IMR-90 (cell line): ENCODE measurements around the gene ZNF771. TPM values are rescaled to one million over a fixed set of nuclear protein-coding genes. Genes with fewer than 3 reads are reported as not detected.

Experiments
- ATAC-seq: fragments of 200-7000 bp; cut with Tn5 transposase; 2 replicates; pipeline ENCODE4 v1.9.1; 2020; ENCODE audit warnings: low read depth, mild to moderate bottlenecking, moderate library complexity
- BruUV-seq: library from RNA; stranded (reverse); fragments of 400-500 nt; replicated peaks from 2 replicates; lab custom pipeline; 2021; lab: Mats Ljungman, UMichigan
- CTCF ChIA-PET: fragments of 300-600 bp; formaldehyde crosslinking; extraction: SDS; loops from one replicate; lab custom pipeline; 2021; ENCODE audit warnings: antibody characterized with exemption; lab: Yijun Ruan, JAX
- POLR2A ChIA-PET: fragments of 300-600 bp; sonication (Branson Sonifier 250); formaldehyde crosslinking; loops from one replicate; lab custom pipeline; 2022; ENCODE audit warnings: antibody characterized with exemption; ENCODE audit not compliant: unreplicated experiment; lab: Charles Lee
- DNase-seq: peaks from one replicate; pipeline ENCODE4 v3.0.0; 2013
- H2AFZ ChIP-seq: replicated peaks from 2 replicates; pipeline ENCODE3; 2013; ENCODE audit warnings: low read length, mild to moderate bottlenecking; ENCODE audit not compliant: poor library complexity
- H2AK5ac ChIP-seq: 2 replicates; pipeline ENCODE4 v1.6.1; 2013; ENCODE audit warnings: low read depth, low read length, inconsistent platforms
- H2AK9ac ChIP-seq: replicated peaks from 2 replicates; pipeline ENCODE3; 2013; ENCODE audit warnings: mild to moderate bottlenecking, low read depth, low read length, moderate library complexity; ENCODE audit not compliant: poor library complexity
- H2BK120ac ChIP-seq: 2 replicates; pipeline ENCODE4 v1.6.1; 2013; ENCODE audit warnings: low read depth, low read length, inconsistent platforms
- H2BK15ac ChIP-seq: 3 replicates; pipeline ENCODE4 v1.6.1; 2013; ENCODE audit warnings: low read depth, low read length, inconsistent platforms
- H2BK20ac ChIP-seq: 2 replicates; pipeline ENCODE4 v1.6.1; 2013; ENCODE audit warnings: low read depth, mild to moderate bottlenecking, inconsistent platforms, low read length, moderate library complexity
- H2BK5ac ChIP-seq: 2 replicates; pipeline ENCODE4 v1.6.1; 2013; ENCODE audit warnings: mild to moderate bottlenecking, low read depth, low read length, inconsistent platforms; ENCODE audit not compliant: poor library complexity, severe bottlenecking
- H3K14ac ChIP-seq: replicated peaks from 2 replicates; pipeline ENCODE4 v1.6.1; 2013; ENCODE audit warnings: low read depth, low read length, inconsistent platforms
- H3K18ac ChIP-seq: 2 replicates; pipeline ENCODE4 v1.6.1; 2013; ENCODE audit warnings: low read depth, low read length, control low read depth
- H3K23ac ChIP-seq: 2 replicates; pipeline ENCODE4 v1.6.1; 2013; ENCODE audit warnings: low read depth, low read length, inconsistent platforms
- H3K27ac ChIP-seq: 2 replicates; pipeline ENCODE4 v1.5.1; 2013; ENCODE audit warnings: mild to moderate bottlenecking, control low read depth, low read length; ENCODE audit not compliant: insufficient read depth
- H3K27me3 ChIP-seq: 2 replicates; pipeline ENCODE4 v1.6.1; 2013; ENCODE audit warnings: low read length; ENCODE audit not compliant: control insufficient read depth, insufficient read depth
- H3K36me3 ChIP-seq: 2 replicates; pipeline ENCODE4 v1.6.1; 2013; ENCODE audit warnings: low read length, mixed read lengths; ENCODE audit not compliant: control insufficient read depth, insufficient read depth
- H3K4ac ChIP-seq: 2 replicates; pipeline ENCODE4 v1.6.1; 2013; ENCODE audit warnings: low read depth, low read length, inconsistent platforms
- H3K4me1 ChIP-seq: 2 replicates; pipeline ENCODE4 v1.6.1; 2013; ENCODE audit warnings: low read length, mixed read lengths; ENCODE audit not compliant: control insufficient read depth, insufficient read depth
- H3K4me2 ChIP-seq: 2 replicates; pipeline ENCODE4 v1.6.1; 2013; ENCODE audit warnings: low read depth, mild to moderate bottlenecking, control low read depth, low read length, moderate library complexity
- H3K4me3 ChIP-seq: 2 replicates; pipeline ENCODE4 v1.5.1; 2013; ENCODE audit warnings: low read depth, mild to moderate bottlenecking, control low read depth, low read length, moderate library complexity; ENCODE audit not compliant: insufficient read depth
- H3K56ac ChIP-seq: 2 replicates; pipeline ENCODE4 v1.6.1; 2013; ENCODE audit warnings: low read length, inconsistent platforms; ENCODE audit not compliant: insufficient read depth; ENCODE audit errors: extremely low read depth
- H3K79me1 ChIP-seq, 2 experiments: 2 replicates each; pipeline ENCODE4 v1.6.1; 2013; ENCODE audit warnings: low read length in 2 of 2, inconsistent platforms in 1 of 2, low read depth in 1 of 2
- H3K9ac ChIP-seq: 2 replicates; pipeline ENCODE4 v1.6.1; 2013; ENCODE audit warnings: low read depth, low read length, control low read depth
- H3K9me1 ChIP-seq: 2 replicates; pipeline ENCODE4 v1.6.1; 2013; ENCODE audit warnings: low read length, inconsistent platforms; ENCODE audit not compliant: insufficient read depth
- H3K9me3 ChIP-seq: 2 replicates; pipeline ENCODE4 v1.6.1; 2013; ENCODE audit warnings: low read length; ENCODE audit not compliant: control insufficient read depth, insufficient read depth
- H4K20me1 ChIP-seq: 2 replicates; pipeline ENCODE4 v1.6.1; 2013; ENCODE audit warnings: low read length, inconsistent platforms; ENCODE audit not compliant: insufficient read depth
- H4K5ac ChIP-seq: 2 replicates; pipeline ENCODE4 v1.6.1; 2013; ENCODE audit warnings: mild to moderate bottlenecking, low read depth, low read length, control low read depth
- H4K8ac ChIP-seq, 2 experiments: 2 replicates each; pipeline ENCODE4 v1.6.1; 2013; ENCODE audit warnings: low read depth in 2 of 2, low read length in 2 of 2, control low read depth in 1 of 2, inconsistent platforms in 1 of 2
- H4K91ac ChIP-seq: 2 replicates; pipeline ENCODE4 v1.6.1; 2013; ENCODE audit warnings: low read depth, low read length, inconsistent platforms; ENCODE audit not compliant: insufficient read depth
- CHD1 ChIP-seq: IDR thresholded peaks from 2 replicates; pipeline ENCODE4 v1.6.1; 2012; ENCODE audit warnings: low read depth, low read length, improper control_type of control experiment
- WGBS, 2 experiments: methylation state at CpG; one replicate each; pipeline versions ENCODE4 v1.1.5 to v1.1.7; 2013; ENCODE audit warnings: missing lambda C conversion rate in 2 of 2; ENCODE audit not compliant: insufficient read length in 1 of 2; ENCODE audit errors: extremely low coverage in 2 of 2; 5-methylcytosine and 5-hydroxymethylcytosine counted together
- dilution Hi-C: fragments of 300-500 bp; cut with HindIII; formaldehyde crosslinking; loops from one replicate; pipeline ENCODE4 v1.14.3; 2018; ENCODE audit warnings: low sequenced_read_pairs; ENCODE audit not compliant: unreplicated experiment
- in situ Hi-C: fragments of 300-500 bp; cut with MboI; formaldehyde crosslinking; loops from 3 replicates; pipeline ENCODE4 v1.14.3; 2019; ENCODE audit warnings: low sequenced_read_pairs, inconsistent platforms, mixed read lengths
- intact Hi-C: fragments of 100-400 bp; cut with micrococcal nuclease; formaldehyde crosslinking; loops from 2 replicates; pipeline ENCODE4 v1.10.0; 2022
- polyA plus RNA-seq, 3 experiments: library from polyadenylated mRNA; depleted of rRNA; stranded (reverse); fragments of >200 nt; gene quantifications; 2 replicates each; pipeline ENCODE4 v1.2.3, GENCODE V29; 2012; ENCODE audit warnings: low replicate concordance in 1 of 3
- total RNA-seq: library from RNA; depleted of rRNA; stranded (reverse); fragments of >200 nt; gene quantifications from 2 replicates; pipeline ENCODE4 v1.2.3, GENCODE V29; 2012

ZNF771 gene
- total and polyA plus RNA-seq, 2 of the 4 experiments (the other 2 are of a cell fraction) = 5.2 to 10.9 TPM

DNA sequence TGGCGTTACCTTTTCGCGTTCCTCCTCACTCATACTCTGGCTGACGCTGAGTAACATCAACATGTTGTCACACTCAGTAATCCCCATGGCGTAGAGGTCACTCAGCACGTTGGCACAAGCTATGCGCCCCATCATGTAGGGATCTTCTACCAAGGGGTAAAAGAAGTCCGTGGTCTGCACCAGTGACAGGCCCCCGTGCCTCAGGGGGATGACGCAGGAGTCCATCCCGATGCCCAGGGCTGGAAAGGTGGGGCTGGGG lies 37.7 kb downstream of the ZNF771 start:
- peak overlapping the region; percentile 28; the same call in 1 of the 2 replicates for H2BK120ac ChIP-seq
- POLR2A ChIA-PET = interaction anchor here (0.6 kb wide), 2 partner anchors 41 to 467 kb away, joined by 4 to 6 read pairs; no protein-coding TSS in a partner anchor

More for the DNA sequence above, 37.7 kb downstream of the ZNF771 start:
- H3K23ac ChIP-seq = peak overlapping the region; percentile 95; the same call in 1 of the 2 replicates
- H3K4me1 ChIP-seq = peaks cover 5% of the 10 kb centered on the region
- H3K14ac ChIP-seq = peak overlapping the region; percentile 93
- CTCF ChIA-PET = interaction anchor here (0.6 to 0.9 kb wide), 2 partner anchors 47 to 58 kb away, joined by 3 read pairs; no protein-coding TSS in a partner anchor
- BruUV-seq = no TSS peak
- H3K4me3 ChIP-seq = peak overlapping the region; percentile 65
- H2BK20ac ChIP-seq = no peak overlapping the region
- peak overlapping the region; percentile 61 for H3K27ac ChIP-seq
- peak overlapping the region; percentile 97 for H4K5ac ChIP-seq
- peak overlapping the region; percentile 26; the same call in 1 of the 2 replicates for H3K56ac ChIP-seq
- H4K8ac ChIP-seq = peak overlapping the region; percentile 80 to 99
- peak overlapping the region; percentile 100 for H3K4me2 ChIP-seq
- ATAC-seq (no peak), DNase-seq (no peak)
- dilution Hi-C loops = no loop called here
- peak overlapping the region; percentile 85 for H4K91ac ChIP-seq
- in situ Hi-C loops = loop anchor here (5.0 kb wide), 2 partner anchors 152 to 187 kb away; no protein-coding TSS in a partner anchor
- peaks cover 7% of the 10 kb centered on the region for H3K9me1 ChIP-seq
- H2AK9ac ChIP-seq = peak overlapping the region; percentile 87
- H3K9me3 ChIP-seq = 0 out of 2 replicates have a peak, but pooled peaks cover 5% of the 10 kb centered on the region
- peaks cover 9% of the 10 kb centered on the region for H3K36me3 ChIP-seq
- H2AFZ ChIP-seq = peak overlapping the region; percentile 87
- peak overlapping the region; percentile 88 for H3K4ac ChIP-seq
- H2BK15ac ChIP-seq = no peak overlapping the region
- H4K20me1 ChIP-seq = 0 out of 2 replicates have a peak, but pooled peaks cover 4% of the 10 kb centered on the region
- TF ChIP-seq CHD1 = no peak
- no peaks in the 10 kb centered on the region for H3K27me3 ChIP-seq
- peak overlapping the region; percentile 81 for H2BK5ac ChIP-seq
- peak overlapping the region; percentile 80 for H3K9ac ChIP-seq
- intact Hi-C loops = no loop called here
- 80% methylated on average over 4 of the region's 11 CpGs; no CpG with 5 or more reads in 1 of the 2 experiments for WGBS, 2 experiments
- H2AK5ac ChIP-seq = peak overlapping the region; percentile 98
- H3K79me1 ChIP-seq = peaks cover 13 to 22% of the 10 kb centered on the region in 2 experiments
- H3K18ac ChIP-seq = peak overlapping the region; percentile 92
